Panc1 (cell line): ENCODE data around the gene MMP14. TPM values are rescaled to one million over a fixed set of nuclear protein-coding genes. Genes with fewer than 3 reads are reported as not detected.
"Not testable (repeated sequence)": the region's sequence is repeated elsewhere in the genome, so short reads cannot be mapped to it uniquely, and the experiment has no call there.

Experiments
- ATAC-seq: fragments of 200-7000 bp; cut with Tn5 transposase; 2 replicates; pipeline ENCODE4 v1.9.1; 2020; ENCODE audit warnings: mild to moderate bottlenecking, moderate library complexity
- BruUV-seq: library from RNA; stranded (reverse); fragments of 400-500 nt; replicated peaks from 2 replicates; lab custom pipeline; 2021; lab: Mats Ljungman, UMichigan
- CTCF ChIA-PET: fragments of 300-600 bp; sonication (Branson Sonifier 250); formaldehyde crosslinking; loops from one replicate; lab custom pipeline; 2022; ENCODE audit warnings: antibody characterized with exemption; lab: Charles Lee
- POLR2A ChIA-PET: fragments of 300-600 bp; sonication (Branson Sonifier 250); formaldehyde crosslinking; loops from one replicate; lab custom pipeline; 2022; ENCODE audit warnings: antibody characterized with exemption; lab: Charles Lee
- DNase-seq: peaks from one replicate; pipeline ENCODE4 v3.0.0-alpha.2; 2010; ENCODE audit warnings: low read depth, low spot score
- H3K27ac ChIP-seq: 2 replicates; pipeline ENCODE4 v1.5.1; 2011; ENCODE audit warnings: mild to moderate bottlenecking, low read length, inconsistent platforms
- H3K27me3 ChIP-seq: fragments of 200-500 bp; sonication (Bioruptor generic); 2 replicates; pipeline ENCODE4 v1.6.0; 2014; ENCODE audit warnings: low read length, inconsistent platforms; ENCODE audit not compliant: control insufficient read depth, insufficient read depth
- H3K36me3 ChIP-seq: fragments of 200-500 bp; sonication (Bioruptor generic); 2 replicates; pipeline ENCODE4 v1.5.1; 2014; ENCODE audit warnings: inconsistent platforms, mild to moderate bottlenecking, low read length, moderate library complexity; ENCODE audit not compliant: control insufficient read depth, insufficient read depth
- H3K4me1 ChIP-seq: 2 replicates; pipeline ENCODE4 v1.5.1; 2011; ENCODE audit warnings: inconsistent platforms, mild to moderate bottlenecking, low read length, moderate library complexity; ENCODE audit not compliant: control insufficient read depth, insufficient read depth
- H3K4me3 ChIP-seq, 2 experiments: 2 replicates each; pipeline ENCODE4 v1.5.1; 2011 to 2012; ENCODE audit warnings: low read depth in 2 of 2, low read length in 2 of 2, mild to moderate bottlenecking in 2 of 2, inconsistent platforms in 1 of 2, moderate library complexity in 1 of 2
- H3K9me3 ChIP-seq: fragments of 200-500 bp; sonication (Bioruptor generic); 2 replicates; pipeline ENCODE4 v1.5.1; 2014; ENCODE audit warnings: low read depth, mild to moderate bottlenecking, inconsistent platforms, low read length, moderate library complexity; ENCODE audit not compliant: control insufficient read depth, insufficient read depth
- POLR2AphosphoS5 ChIP-seq: IDR thresholded peaks from 2 replicates; pipeline ENCODE4 v1.6.1; 2012; ENCODE audit warnings: mild to moderate bottlenecking, low read depth, low read length, moderate library complexity
- SIN3A ChIP-seq: IDR thresholded peaks from 2 replicates; pipeline ENCODE4 v1.6.1; 2012; ENCODE audit warnings: low read depth, mild to moderate bottlenecking, low read length, moderate library complexity, borderline replicate concordance; ENCODE audit not compliant: insufficient read depth
- TCF7L2 ChIP-seq: IDR thresholded peaks from 2 replicates; pipeline ENCODE4 v1.6.1; 2011; ENCODE audit warnings: mild to moderate bottlenecking, low read depth, low read length, inconsistent platforms
- in situ Hi-C: cut with HindIII; loops from 2 replicates; pipeline ENCODE4 v1.10.0; 2016; ENCODE audit warnings: low sequenced_read_pairs, low pct_unique_long_range_greater_than_20kb
- intact Hi-C: fragments of 100-400 bp; cut with micrococcal nuclease; formaldehyde crosslinking; loops from one replicate; pipeline ENCODE4 v1.10.0; 2022; ENCODE audit not compliant: unreplicated experiment
- total RNA-seq: library from RNA; stranded (reverse); gene quantifications from one replicate; pipeline ENCODE4 v1.2.1, GENCODE V29; 2021; ENCODE audit not compliant: unreplicated experiment
- TF ChIP-seq, protein P1 (sequence below), 2 experiments: IDR thresholded peaks; 2 replicates each; pipeline ENCODE4 v1.6.1; 2011 to 2012; ENCODE audit warnings: low read depth in 2 of 2, control low read depth in 1 of 2, low read length in 1 of 2, mild to moderate bottlenecking in 1 of 2, moderate library complexity in 1 of 2; ENCODE audit not compliant: insufficient read depth in 1 of 2
- TF ChIP-seq, protein P2 (sequence below): fragments of 450-650 bp; IDR thresholded peaks from 2 replicates; pipeline ENCODE4 v1.5.1; 2017; ENCODE audit warnings: mild to moderate bottlenecking

MMP14 gene
- total RNA-seq, 1 experiment from 2014 or later: 32.9 TPM

- H3K27me3 ChIP-seq, in situ Hi-C loops: not testable (repeated sequence)
These were observed 31.1 kb upstream of the MMP14 start for GRCh38 chr14:22805235-22805634.

GRCh38 chr14:22807432-22808087, 28.8 kb upstream of the MMP14 start:
- Histone ChIP-seq H3K27me3 (no peaks in the 10 kb centered on the region), H3K36me3 (no peaks in the 10 kb centered on the region), H3K27ac (no peak overlapping the region), H3K4me1 (no peaks in the 10 kb centered on the region), H3K4me3 (no peak overlapping the region), H3K9me3 (no peaks in the 10 kb centered on the region)
- ChIA-PET CTCF (interaction anchor here (0.6 to 0.7 kb wide), 2 partner anchors 19 to 143 kb away, joined by 5 to 13 read pairs; no protein-coding TSS in a partner anchor), POLR2A (interaction anchor here (0.6 kb wide), 1 partner anchor 14 kb away, joined by 3 read pairs; no protein-coding TSS in a partner anchor)
- in situ Hi-C loops (no loop called here), intact Hi-C loops (no loop called here)
- no TSS peak for BruUV-seq
- ATAC-seq (no peak), DNase-seq (no peak)
- TF ChIP-seq POLR2AphosphoS5 (no peak), SIN3A (no peak), TCF7L2 (no peak)
- TF ChIP-seq, protein P1, sequence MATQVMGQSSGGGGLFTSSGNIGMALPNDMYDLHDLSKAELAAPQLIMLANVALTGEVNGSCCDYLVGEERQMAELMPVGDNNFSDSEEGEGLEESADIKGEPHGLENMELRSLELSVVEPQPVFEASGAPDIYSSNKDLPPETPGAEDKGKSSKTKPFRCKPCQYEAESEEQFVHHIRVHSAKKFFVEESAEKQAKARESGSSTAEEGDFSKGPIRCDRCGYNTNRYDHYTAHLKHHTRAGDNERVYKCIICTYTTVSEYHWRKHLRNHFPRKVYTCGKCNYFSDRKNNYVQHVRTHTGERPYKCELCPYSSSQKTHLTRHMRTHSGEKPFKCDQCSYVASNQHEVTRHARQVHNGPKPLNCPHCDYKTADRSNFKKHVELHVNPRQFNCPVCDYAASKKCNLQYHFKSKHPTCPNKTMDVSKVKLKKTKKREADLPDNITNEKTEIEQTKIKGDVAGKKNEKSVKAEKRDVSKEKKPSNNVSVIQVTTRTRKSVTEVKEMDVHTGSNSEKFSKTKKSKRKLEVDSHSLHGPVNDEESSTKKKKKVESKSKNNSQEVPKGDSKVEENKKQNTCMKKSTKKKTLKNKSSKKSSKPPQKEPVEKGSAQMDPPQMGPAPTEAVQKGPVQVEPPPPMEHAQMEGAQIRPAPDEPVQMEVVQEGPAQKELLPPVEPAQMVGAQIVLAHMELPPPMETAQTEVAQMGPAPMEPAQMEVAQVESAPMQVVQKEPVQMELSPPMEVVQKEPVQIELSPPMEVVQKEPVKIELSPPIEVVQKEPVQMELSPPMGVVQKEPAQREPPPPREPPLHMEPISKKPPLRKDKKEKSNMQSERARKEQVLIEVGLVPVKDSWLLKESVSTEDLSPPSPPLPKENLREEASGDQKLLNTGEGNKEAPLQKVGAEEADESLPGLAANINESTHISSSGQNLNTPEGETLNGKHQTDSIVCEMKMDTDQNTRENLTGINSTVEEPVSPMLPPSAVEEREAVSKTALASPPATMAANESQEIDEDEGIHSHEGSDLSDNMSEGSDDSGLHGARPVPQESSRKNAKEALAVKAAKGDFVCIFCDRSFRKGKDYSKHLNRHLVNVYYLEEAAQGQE (IDR thresholded peaks at IDR 0.05; ENCODE audit: insufficient read depth in 1 of 2, low read depth in 2 of 2, low read length in 1 of 2): no peak
- TF ChIP-seq, protein P2, sequence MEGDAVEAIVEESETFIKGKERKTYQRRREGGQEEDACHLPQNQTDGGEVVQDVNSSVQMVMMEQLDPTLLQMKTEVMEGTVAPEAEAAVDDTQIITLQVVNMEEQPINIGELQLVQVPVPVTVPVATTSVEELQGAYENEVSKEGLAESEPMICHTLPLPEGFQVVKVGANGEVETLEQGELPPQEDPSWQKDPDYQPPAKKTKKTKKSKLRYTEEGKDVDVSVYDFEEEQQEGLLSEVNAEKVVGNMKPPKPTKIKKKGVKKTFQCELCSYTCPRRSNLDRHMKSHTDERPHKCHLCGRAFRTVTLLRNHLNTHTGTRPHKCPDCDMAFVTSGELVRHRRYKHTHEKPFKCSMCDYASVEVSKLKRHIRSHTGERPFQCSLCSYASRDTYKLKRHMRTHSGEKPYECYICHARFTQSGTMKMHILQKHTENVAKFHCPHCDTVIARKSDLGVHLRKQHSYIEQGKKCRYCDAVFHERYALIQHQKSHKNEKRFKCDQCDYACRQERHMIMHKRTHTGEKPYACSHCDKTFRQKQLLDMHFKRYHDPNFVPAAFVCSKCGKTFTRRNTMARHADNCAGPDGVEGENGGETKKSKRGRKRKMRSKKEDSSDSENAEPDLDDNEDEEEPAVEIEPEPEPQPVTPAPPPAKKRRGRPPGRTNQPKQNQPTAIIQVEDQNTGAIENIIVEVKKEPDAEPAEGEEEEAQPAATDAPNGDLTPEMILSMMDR: no peak

More at GRCh38 chr14:22805235-22805634, 31.1 kb upstream of the MMP14 start:
- ATAC-seq, H3K36me3 ChIP-seq, H3K4me1 ChIP-seq, H3K9me3 ChIP-seq, intact Hi-C loops, BruUV-seq, H3K4me3 ChIP-seq, POLR2A ChIA-PET, DNase-seq, H3K27ac ChIP-seq: not testable (repeated sequence)
- CTCF ChIA-PET: interaction anchor here (0.7 kb wide), 1 partner anchor 18 kb away, joined by 3 read pairs; no protein-coding TSS in a partner anchor
